Measurements from ENCODE around the gene CD80. TPM values are rescaled to one million over a fixed set of nuclear protein-coding genes. Genes with fewer than 3 reads are reported as not detected.

Gene CD80
- total RNA-seq, 1 experiment from 2014 or later = not detected

- Histone ChIP-seq H3K79me2 (ENCODE audit: insufficient read depth, low read length) (no peaks in the 10 kb centered on the region), H3K9ac (ENCODE audit: low read length) (no peak overlapping the region), H3K9me2 (ENCODE audit: insufficient read depth) (no peaks in the 10 kb centered on the region), H2AFZ (ENCODE audit: low read depth, low read length, poor library complexity, severe bottlenecking) (no peak overlapping the region), H3K36me3 (ENCODE audit: control insufficient read depth in 1 of 2, insufficient read depth in 2 of 2, low read length in 2 of 2) (no peaks in the 10 kb centered on the region), H3K4me2 (ENCODE audit: low read length) (no peak overlapping the region), H3K4me3 (replicated peaks in 1 of 2; ENCODE audit: low read depth in 1 of 2, low read length in 2 of 2) (no peak overlapping the region), H3K27ac (ENCODE audit: low read depth, low read length) (no peak overlapping the region), H3K27me3 (ENCODE audit: insufficient read depth, low read length) (0 out of 2 replicates have a peak, but pooled peaks cover 8% of the 10 kb centered on the region), H4K20me1 (ENCODE audit: insufficient read depth) (no peaks in the 10 kb centered on the region), H3K9me3 (ENCODE audit: control insufficient read depth in 1 of 2, insufficient read depth in 1 of 2, low read depth in 1 of 2, low read length in 2 of 2) (no peaks in the 10 kb centered on the region), H3K4me1 (ENCODE audit: control insufficient read depth in 1 of 2, insufficient read depth in 2 of 2, low read length in 2 of 2) (peaks cover 0 to 12% of the 10 kb centered on the region in 2 experiments; a peak in 2 of 4 replicates)
- CTCF ChIA-PET = no interaction called here
- RAD21 ChIA-PET (ENCODE audit: low non-redundant PET in 1 of 2, low total read pairs in 2 of 2, uncharacterized antibody in 2 of 2, unreplicated experiment in 2 of 2) = no interaction called here
- DNase-seq (ENCODE audit: low read depth, low spot score) = no peak
- POLR2A ChIA-PET = no interaction called here
- no peak for TF ChIP-seq SP1 (IDR thresholded peaks at IDR 0.05; ENCODE audit: low read depth)
- no peak for TF ChIP-seq ELF1 (IDR thresholded peaks at IDR 0.05; ENCODE audit: borderline replicate concordance, low read depth)
- no peak for TF ChIP-seq CEBPB (IDR thresholded peaks at IDR 0.05; ENCODE audit: low read depth)
- TF ChIP-seq, protein P1, sequence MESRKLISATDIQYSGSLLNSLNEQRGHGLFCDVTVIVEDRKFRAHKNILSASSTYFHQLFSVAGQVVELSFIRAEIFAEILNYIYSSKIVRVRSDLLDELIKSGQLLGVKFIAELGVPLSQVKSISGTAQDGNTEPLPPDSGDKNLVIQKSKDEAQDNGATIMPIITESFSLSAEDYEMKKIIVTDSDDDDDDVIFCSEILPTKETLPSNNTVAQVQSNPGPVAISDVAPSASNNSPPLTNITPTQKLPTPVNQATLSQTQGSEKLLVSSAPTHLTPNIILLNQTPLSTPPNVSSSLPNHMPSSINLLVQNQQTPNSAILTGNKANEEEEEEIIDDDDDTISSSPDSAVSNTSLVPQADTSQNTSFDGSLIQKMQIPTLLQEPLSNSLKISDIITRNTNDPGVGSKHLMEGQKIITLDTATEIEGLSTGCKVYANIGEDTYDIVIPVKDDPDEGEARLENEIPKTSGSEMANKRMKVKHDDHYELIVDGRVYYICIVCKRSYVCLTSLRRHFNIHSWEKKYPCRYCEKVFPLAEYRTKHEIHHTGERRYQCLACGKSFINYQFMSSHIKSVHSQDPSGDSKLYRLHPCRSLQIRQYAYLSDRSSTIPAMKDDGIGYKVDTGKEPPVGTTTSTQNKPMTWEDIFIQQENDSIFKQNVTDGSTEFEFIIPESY (IDR thresholded peaks at IDR 0.05; ENCODE audit: extremely low read depth, insufficient replicate concordance, low read length) = no peak
- no peak for TF ChIP-seq TCF7L2 (IDR thresholded peaks at IDR 0.05; ENCODE audit: borderline replicate concordance, extremely low read depth, insufficient read depth, insufficient read length)
- TF ChIP-seq SRF (IDR thresholded peaks at IDR 0.05; ENCODE audit: low read depth) = no peak
- TF ChIP-seq, protein P2, sequence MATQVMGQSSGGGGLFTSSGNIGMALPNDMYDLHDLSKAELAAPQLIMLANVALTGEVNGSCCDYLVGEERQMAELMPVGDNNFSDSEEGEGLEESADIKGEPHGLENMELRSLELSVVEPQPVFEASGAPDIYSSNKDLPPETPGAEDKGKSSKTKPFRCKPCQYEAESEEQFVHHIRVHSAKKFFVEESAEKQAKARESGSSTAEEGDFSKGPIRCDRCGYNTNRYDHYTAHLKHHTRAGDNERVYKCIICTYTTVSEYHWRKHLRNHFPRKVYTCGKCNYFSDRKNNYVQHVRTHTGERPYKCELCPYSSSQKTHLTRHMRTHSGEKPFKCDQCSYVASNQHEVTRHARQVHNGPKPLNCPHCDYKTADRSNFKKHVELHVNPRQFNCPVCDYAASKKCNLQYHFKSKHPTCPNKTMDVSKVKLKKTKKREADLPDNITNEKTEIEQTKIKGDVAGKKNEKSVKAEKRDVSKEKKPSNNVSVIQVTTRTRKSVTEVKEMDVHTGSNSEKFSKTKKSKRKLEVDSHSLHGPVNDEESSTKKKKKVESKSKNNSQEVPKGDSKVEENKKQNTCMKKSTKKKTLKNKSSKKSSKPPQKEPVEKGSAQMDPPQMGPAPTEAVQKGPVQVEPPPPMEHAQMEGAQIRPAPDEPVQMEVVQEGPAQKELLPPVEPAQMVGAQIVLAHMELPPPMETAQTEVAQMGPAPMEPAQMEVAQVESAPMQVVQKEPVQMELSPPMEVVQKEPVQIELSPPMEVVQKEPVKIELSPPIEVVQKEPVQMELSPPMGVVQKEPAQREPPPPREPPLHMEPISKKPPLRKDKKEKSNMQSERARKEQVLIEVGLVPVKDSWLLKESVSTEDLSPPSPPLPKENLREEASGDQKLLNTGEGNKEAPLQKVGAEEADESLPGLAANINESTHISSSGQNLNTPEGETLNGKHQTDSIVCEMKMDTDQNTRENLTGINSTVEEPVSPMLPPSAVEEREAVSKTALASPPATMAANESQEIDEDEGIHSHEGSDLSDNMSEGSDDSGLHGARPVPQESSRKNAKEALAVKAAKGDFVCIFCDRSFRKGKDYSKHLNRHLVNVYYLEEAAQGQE (IDR thresholded peaks at IDR 0.05; ENCODE audit: low read depth) = no peak
- TF ChIP-seq EZH2 (IDR thresholded peaks at IDR 0.05) = no peak
- TF ChIP-seq SIN3A (IDR thresholded peaks at IDR 0.05; ENCODE audit: low read depth) = no peak
- no peak for TF ChIP-seq ZFX (IDR thresholded peaks at IDR 0.05)
- TF ChIP-seq, protein P3, sequence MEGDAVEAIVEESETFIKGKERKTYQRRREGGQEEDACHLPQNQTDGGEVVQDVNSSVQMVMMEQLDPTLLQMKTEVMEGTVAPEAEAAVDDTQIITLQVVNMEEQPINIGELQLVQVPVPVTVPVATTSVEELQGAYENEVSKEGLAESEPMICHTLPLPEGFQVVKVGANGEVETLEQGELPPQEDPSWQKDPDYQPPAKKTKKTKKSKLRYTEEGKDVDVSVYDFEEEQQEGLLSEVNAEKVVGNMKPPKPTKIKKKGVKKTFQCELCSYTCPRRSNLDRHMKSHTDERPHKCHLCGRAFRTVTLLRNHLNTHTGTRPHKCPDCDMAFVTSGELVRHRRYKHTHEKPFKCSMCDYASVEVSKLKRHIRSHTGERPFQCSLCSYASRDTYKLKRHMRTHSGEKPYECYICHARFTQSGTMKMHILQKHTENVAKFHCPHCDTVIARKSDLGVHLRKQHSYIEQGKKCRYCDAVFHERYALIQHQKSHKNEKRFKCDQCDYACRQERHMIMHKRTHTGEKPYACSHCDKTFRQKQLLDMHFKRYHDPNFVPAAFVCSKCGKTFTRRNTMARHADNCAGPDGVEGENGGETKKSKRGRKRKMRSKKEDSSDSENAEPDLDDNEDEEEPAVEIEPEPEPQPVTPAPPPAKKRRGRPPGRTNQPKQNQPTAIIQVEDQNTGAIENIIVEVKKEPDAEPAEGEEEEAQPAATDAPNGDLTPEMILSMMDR (IDR thresholded peaks at IDR 0.05 in 2 of 3, conservative IDR thresholded peaks at IDR 0.05 in 1 of 3; ENCODE audit: borderline replicate concordance in 1 of 3, insufficient read depth in 1 of 3, low read depth in 2 of 3, low read length in 2 of 3) = no peak
- TF ChIP-seq CBX3 (IDR thresholded peaks at IDR 0.05; ENCODE audit: low read depth) = no peak
- TF ChIP-seq EZH2phosphoT487 (IDR thresholded peaks at IDR 0.05; ENCODE audit: borderline replicate concordance) = no peak
- no peak for TF ChIP-seq EGR1 (IDR thresholded peaks at IDR 0.05; ENCODE audit: low read depth)
- no peak for ATAC-seq
- intact Hi-C loops (cut with micrococcal nuclease) = no loop called here
- no TSS peak for BruUV-seq (replicated peaks)
These were observed 33.4 kb upstream of the CD80 start for GRCh38 chr3:119592861-119593260.
